GM12874 (cell line): ENCODE data around the gene RAET1G.

Experiments used
- CTCF ChIP-seq: IDR thresholded peaks from 2 replicates; pipeline ENCODE4 v1.5.1; 2011; ENCODE audit warnings: low read depth, mild to moderate bottlenecking, control low read depth, low read length, moderate library complexity; ENCODE audit not compliant: insufficient read depth

Gene RAET1G

GRCh38 chr6:149922642-149923326 is at the start of gene RAET1G:
TSS of gene RAET1G (minus strand) at chr6:149923121. CDS start at chr6:149923010, 111 bp downstream.
- no peak for TF ChIP-seq CTCF

GRCh38 chr6:149969635-149970034 is 46.7 kb upstream of the RAET1G start:
- TF ChIP-seq CTCF = no peak

GRCh38 chr6:149967591-149967990 is 44.7 kb upstream of the RAET1G start:
- TF ChIP-seq CTCF = no peak

GRCh38 chr6:149965194-149966020 is 42.5 kb upstream of the RAET1G start:
- no peak for TF ChIP-seq CTCF

GRCh38 chr6:149964308-149965193 is 41.6 kb upstream of the RAET1G start:
- TF ChIP-seq CTCF = no peak

GRCh38 chr6:149963462-149964307 is 40.8 kb upstream of the RAET1G start, which contains the start of gene ULBP1:
TSS of gene ULBP1 (plus strand) at chr6:149963943. CDS start at chr6:149964050, 107 bp downstream.
- TF ChIP-seq CTCF = no peak

GRCh38 chr6:149963212-149963461 is 40.2 kb upstream of the RAET1G start:
- no peak for TF ChIP-seq CTCF
